Fibroblast of villous mesenchyme (primary cell): ENCODE data around the gene TMEM53. TPM values are rescaled to one million over a fixed set of nuclear protein-coding genes. Genes with fewer than 3 reads are reported as not detected.
"Not testable (repeated sequence)": the region's sequence is repeated elsewhere in the genome, so short reads cannot be mapped to it uniquely, and the experiment has no call there.

Experiments
- DNase-seq: peaks from one replicate; pipeline ENCODE4 v3.0.0-alpha.2; 2010; ENCODE audit warnings: low read depth
- H3K4me3 ChIP-seq: 2 replicates; pipeline ENCODE4 v1.5.1; 2011; ENCODE audit warnings: low read depth, mild to moderate bottlenecking, low read length
- CTCF ChIP-seq: IDR thresholded peaks from 2 replicates; pipeline ENCODE4 v1.5.1; 2012; ENCODE audit warnings: low read depth, mild to moderate bottlenecking, low read length; ENCODE audit not compliant: insufficient read depth
- total RNA-seq: library from RNA; depleted of rRNA; stranded (reverse); fragments of >200 nt; gene quantifications from 2 replicates; pipeline ENCODE4 v1.2.3, GENCODE V29; 2012

TMEM53 gene
- total RNA-seq, 1 donor = 7.3 TPM

DNA sequence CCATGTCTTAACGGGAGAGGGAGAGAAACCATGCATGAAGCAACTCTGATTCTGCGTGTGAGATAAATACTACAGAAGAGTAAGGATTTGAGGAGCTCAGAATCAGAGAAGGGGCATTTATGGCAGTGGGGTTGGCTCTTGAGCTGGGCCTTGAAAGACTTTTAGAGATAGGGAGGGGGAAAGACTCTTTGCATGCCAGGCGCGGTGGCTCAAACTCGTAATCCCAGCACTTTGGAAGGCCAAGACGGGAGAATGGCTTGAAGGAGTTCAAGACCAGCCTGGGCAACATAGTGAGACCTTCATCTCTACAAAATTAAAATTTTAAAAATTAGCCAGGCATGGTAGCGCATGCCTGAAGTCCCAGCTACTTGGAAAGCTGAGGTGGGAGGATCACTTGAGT lies 905 bp upstream of the TMEM53 start:
- no peak for TF ChIP-seq CTCF
- DNase-seq = no peak
- H3K4me3 ChIP-seq = peak overlapping the region; percentile 87

DNA sequence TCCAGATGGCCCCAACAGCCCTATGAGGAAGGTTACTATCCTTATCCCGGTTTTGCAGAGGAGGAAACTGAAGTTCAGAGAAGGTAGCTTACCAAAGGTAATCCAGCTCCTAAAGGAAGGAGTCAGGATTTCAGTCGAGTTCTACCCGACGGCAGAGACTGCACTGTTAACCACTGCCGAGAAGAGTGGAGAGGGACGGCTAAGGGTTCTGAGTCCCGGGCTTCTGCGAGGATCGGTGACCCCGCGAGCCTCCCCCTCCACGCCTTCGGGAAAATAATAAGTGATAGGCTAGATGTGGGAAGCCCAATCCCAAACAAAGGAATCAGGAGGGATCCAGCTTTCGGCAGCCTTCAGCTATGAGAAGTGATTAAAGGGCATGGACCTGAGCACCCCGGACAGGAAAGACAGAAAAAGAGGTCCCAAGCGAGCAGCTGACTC lies 587 bp downstream of the TMEM53 start:
- H3K4me3 ChIP-seq = peak overlapping the region; percentile 87
- DNase-seq = peak; percentile 42

DNA sequence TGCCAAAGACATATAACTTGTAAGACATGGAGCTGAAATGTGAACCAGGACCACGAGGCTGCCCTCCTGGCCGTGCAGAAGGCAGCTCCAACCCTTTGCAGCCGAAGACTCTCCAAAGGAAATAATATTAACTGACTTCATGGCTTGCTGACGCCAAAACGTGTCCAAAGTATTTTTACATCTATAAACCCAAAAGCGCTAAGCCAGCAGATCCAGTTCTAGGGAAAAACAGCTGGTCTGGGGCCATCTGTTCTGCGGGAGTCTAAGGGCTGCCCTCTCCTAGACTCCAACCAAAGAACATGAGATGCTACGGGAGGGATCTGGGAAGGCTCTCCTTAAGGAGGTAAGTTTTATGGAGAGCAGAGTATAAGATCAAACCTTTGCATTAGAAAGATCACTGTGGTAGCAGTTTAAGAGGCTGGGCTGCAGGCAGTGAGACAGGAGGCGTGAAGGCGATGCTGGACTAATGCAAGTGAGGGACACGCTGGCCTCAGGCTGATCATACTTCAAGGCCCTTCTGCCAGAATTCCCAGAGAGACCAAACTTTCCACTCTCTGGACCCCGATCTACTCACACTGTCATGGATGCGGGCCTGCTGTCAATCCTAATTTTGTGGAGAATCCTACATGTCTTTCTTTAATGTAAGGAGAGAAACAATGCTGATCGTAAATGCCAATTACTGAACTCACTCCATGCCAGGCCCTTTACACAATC lies 1.2 kb downstream of the TMEM53 start:
- TF ChIP-seq CTCF = no peak
- peak overlapping the region; percentile 87 for H3K4me3 ChIP-seq
- DNase-seq = peak; percentile 67

More for the DNA sequence above, 587 bp downstream of the TMEM53 start:
- TF ChIP-seq CTCF = no peak

GRCh38 chr1:44672254-44672955 lies 1.9 kb downstream of the TMEM53 start:
- no peak for TF ChIP-seq CTCF
- peak; percentile 41 for DNase-seq
- no peak overlapping the region for H3K4me3 ChIP-seq

DNA sequence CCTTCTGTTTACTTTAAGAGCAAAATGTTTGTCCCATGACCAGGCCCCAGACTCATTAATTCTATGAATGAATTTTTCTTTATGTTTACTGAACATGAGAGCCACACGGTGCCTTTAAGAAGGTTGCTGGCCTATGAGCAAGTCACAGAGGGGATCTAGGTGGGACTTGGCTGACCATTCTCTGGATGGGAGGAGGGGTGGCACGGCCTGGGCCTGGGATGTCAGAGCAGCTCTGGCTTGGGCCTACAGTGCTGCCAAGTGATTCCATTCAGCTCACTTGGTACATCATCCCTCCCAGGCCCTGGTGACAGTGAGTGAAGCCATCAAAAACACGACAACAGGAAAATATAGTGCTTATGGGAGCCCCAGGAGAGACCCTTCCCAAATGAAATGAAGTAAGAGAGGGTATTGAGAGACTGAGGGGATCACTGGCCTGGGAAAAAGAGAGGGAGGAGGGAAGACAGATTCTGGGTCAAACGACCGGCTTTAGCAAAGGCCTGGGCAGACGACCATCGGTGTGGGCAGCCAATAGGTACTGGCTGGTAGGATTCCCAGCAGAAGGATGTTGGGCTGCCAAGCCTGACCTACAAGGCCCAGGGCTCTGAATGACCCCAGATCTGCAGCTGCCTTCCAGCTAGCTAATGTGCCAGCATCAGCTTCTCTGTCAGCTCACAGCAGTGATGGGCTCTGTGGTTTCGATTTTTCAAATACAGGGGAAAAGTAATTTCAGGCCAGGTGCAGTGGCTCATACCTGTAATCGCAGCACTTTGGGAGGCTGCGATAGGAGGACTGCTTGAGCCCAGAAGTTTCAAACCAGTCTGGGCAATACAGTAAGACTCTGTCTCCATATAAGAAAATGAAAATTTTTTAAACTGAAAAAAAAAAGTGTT lies 3.3 kb downstream of the TMEM53 start:
- DNase-seq = no peak
- no peak overlapping the region for H3K4me3 ChIP-seq
- TF ChIP-seq CTCF = no peak

- not testable (repeated sequence) for H3K4me3 ChIP-seq, DNase-seq
Observed at GRCh38 chr1:44666719-44667118, 7.6 kb downstream of the TMEM53 start.
